ENCODE measurements around the gene SLC16A10.
A peak's percentile ranks its signal among the peaks of the same experiment; 100 is the strongest.

The SLC16A10 gene

GRCh38 chr6:111101987-111102386, 14.7 kb downstream of the SLC16A10 start:
- no peak for DNase-seq (ENCODE audit: low read depth)
- TF ChIP-seq, protein P1, sequence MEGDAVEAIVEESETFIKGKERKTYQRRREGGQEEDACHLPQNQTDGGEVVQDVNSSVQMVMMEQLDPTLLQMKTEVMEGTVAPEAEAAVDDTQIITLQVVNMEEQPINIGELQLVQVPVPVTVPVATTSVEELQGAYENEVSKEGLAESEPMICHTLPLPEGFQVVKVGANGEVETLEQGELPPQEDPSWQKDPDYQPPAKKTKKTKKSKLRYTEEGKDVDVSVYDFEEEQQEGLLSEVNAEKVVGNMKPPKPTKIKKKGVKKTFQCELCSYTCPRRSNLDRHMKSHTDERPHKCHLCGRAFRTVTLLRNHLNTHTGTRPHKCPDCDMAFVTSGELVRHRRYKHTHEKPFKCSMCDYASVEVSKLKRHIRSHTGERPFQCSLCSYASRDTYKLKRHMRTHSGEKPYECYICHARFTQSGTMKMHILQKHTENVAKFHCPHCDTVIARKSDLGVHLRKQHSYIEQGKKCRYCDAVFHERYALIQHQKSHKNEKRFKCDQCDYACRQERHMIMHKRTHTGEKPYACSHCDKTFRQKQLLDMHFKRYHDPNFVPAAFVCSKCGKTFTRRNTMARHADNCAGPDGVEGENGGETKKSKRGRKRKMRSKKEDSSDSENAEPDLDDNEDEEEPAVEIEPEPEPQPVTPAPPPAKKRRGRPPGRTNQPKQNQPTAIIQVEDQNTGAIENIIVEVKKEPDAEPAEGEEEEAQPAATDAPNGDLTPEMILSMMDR (conservative IDR thresholded peaks at IDR 0.05; ENCODE audit: low read depth, low read length) = no peak
- no peak overlapping the region for H3K4me3 ChIP-seq (ENCODE audit: low read length)

- peak; percentile 74 for DNase-seq (ENCODE audit: low read depth)
- TF ChIP-seq, protein P1 (conservative IDR thresholded peaks at IDR 0.05; ENCODE audit: low read depth, low read length) = no peak
- no peak overlapping the region for H3K4me3 ChIP-seq (ENCODE audit: low read length)
Measured at GRCh38 chr6:111105578-111105977, 18.3 kb downstream of the SLC16A10 start.

DNA sequence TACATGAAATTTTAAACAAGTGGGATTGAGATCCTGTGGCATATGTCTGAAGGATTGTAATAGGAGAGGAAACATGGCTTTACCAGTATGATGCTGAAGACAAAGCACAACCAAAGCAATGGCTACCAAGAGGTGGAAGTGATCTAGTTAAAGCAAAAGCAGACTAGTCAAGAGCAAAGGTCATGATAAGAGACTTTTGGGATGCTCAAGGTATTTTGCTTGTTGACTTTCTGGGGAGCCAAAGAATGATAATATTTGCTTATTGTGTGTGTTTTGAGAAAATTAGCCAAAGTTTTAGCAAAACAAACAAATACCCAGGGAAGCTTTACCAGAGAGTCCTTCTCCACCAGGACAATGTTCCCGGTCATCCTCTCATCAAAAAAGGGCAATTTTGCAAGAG, 20.3 kb downstream of the SLC16A10 start:
- TF ChIP-seq, protein P1 (conservative IDR thresholded peaks at IDR 0.05; ENCODE audit: low read depth, low read length) = no peak
- DNase-seq (ENCODE audit: low read depth) = no peak
- H3K4me3 ChIP-seq (ENCODE audit: low read length) = no peak overlapping the region

DNA sequence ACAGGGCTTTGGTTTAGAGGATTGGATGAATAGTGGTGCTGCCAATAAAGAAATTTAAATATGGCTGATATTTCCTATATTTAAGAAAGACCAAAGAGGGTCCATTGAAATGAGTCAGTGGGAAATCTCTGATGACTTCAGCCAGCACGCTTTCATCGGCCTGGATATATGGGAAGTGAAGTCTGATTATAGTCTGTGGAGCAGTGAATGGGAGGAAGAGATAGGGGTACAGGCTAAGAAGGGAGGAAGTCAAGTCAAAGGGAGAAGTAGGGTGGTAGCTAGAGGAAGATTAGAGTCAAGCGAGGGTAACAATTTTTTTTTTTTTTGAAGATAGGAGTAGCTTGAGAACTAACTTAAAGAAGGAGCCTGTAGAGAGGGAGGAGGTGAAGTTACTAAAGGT, 22.7 kb downstream of the SLC16A10 start:
- H3K4me3 ChIP-seq (ENCODE audit: low read length) = no peak overlapping the region
- TF ChIP-seq, protein P1 (conservative IDR thresholded peaks at IDR 0.05; ENCODE audit: low read depth, low read length) = no peak
- DNase-seq (ENCODE audit: low read depth) = no peak

- TF ChIP-seq, protein P1 (conservative IDR thresholded peaks at IDR 0.05; ENCODE audit: low read depth, low read length) = no peak
- no peak overlapping the region for H3K4me3 ChIP-seq (ENCODE audit: low read length)
- peak; percentile 46 for DNase-seq (ENCODE audit: low read depth)
Measured at GRCh38 chr6:111113336-111114086, 26.2 kb downstream of the SLC16A10 start.

DNA sequence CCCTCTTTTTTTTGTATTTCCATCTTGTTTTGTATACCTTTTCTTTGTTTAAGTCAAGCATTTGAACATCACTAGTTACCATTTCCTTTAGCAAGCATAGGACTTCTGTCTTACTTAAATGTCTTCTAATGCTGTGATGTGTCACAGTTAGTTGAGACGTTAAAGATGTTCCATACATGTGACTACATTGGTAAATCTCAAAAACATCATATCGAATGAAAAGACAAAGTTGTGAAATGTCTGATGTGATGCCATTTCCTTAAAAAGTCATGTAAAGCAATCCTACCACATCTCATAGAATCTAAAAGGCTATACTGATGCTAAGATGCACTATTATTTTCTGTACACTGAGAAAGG, 26.8 kb downstream of the SLC16A10 start:
- TF ChIP-seq, protein P1 (conservative IDR thresholded peaks at IDR 0.05; ENCODE audit: low read depth, low read length) = no peak
- no peak for DNase-seq (ENCODE audit: low read depth)
- no peak overlapping the region for H3K4me3 ChIP-seq (ENCODE audit: low read length)

DNA sequence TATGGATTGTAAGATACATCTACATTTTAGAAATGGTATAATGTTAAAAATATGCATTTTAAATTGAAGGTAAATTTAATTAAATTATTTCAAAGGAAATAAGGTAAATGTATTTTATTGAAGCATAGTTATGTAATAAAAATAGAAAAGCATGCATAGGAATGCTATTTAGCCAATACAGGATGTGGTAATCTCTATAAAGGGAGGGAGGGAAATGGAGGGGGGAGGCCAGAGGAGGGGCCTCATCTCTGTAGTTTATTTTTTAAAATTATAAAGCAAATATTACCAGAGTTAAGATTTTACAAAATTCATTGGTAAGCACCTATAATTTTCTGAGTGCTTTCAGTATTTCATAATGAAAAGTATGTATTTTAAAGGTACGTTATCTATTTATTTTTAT, 27.2 kb downstream of the SLC16A10 start:
- no peak overlapping the region for H3K4me3 ChIP-seq (ENCODE audit: low read length)
- TF ChIP-seq, protein P1 (conservative IDR thresholded peaks at IDR 0.05; ENCODE audit: low read depth, low read length) = no peak
- DNase-seq (ENCODE audit: low read depth) = no peak

All from retinal pigment epithelial cell (primary cell).